Renal pelvis (tissue), 12 donors: ENCODE data around the gene GTF2H1. TPM values are rescaled to one million over a fixed set of nuclear protein-coding genes. Genes with fewer than 3 reads are reported as not detected.

Experiments
- DNase-seq: peaks from one replicate; pipeline ENCODE4 v3.0.0-alpha.2; 2013
- long read RNA-seq, 16 experiments: transcript quantifications; one replicate each; lab custom pipeline, GENCODE V29; 2026
- polyA plus RNA-seq, 3 donors: library from polyadenylated mRNA; unstranded; fragments of 120-200 nt; gene quantifications; one replicate each; pipeline ENCODE4 v1.2.1, GENCODE V29; 2013; ENCODE audit not compliant: insufficient read length in 3 of 3

GTF2H1 gene
- 10 to 100 TPM; 47.6 to 64.0 (median 58.7) TPM for polyA plus RNA-seq
- long read RNA-seq, donor 1, partial matches to known transcripts, result 0 of 4 reads
- long read RNA-seq, donor 1, other reads (novel, unspliced or antisense), result 0 of 4 reads
- long read RNA-seq, donor 2, transcript GTF2H1-201 (15 exons, 2,982 nt), result major isoform, 5 of 5 reads
- long read RNA-seq, donor 2, partial matches to known transcripts, result 0 of 5 reads
- long read RNA-seq, donor 2, other reads (novel, unspliced or antisense), result 0 of 5 reads
- long read RNA-seq, donor 3, transcript GTF2H1-201 (15 exons, 2,982 nt), result major isoform, 6 of 8 reads
- long read RNA-seq, donor 3, partial matches to known transcripts, result 0 of 8 reads
- long read RNA-seq, donor 3, other reads (novel, unspliced or antisense), result 0 of 8 reads
- long read RNA-seq, donor 4, partial matches to known transcripts, result 0 of 6 reads
- long read RNA-seq, donor 4, other reads (novel, unspliced or antisense), result 0 of 6 reads
- long read RNA-seq, donor 5, partial matches to known transcripts, result 0 of 3 reads
- long read RNA-seq, donor 5, other reads (novel, unspliced or antisense), result 0 of 3 reads
- long read RNA-seq, donor 6, partial matches to known transcripts, result 0 of 6 reads
- long read RNA-seq, donor 6, other reads (novel, unspliced or antisense), result 0 of 6 reads
- long read RNA-seq, donor 7, transcript GTF2H1-201 (15 exons, 2,982 nt), result major isoform, 7 of 8 reads
- long read RNA-seq, donor 7, partial matches to known transcripts, result 0 of 8 reads
- long read RNA-seq, donor 7, other reads (novel, unspliced or antisense), result 0 of 8 reads
- long read RNA-seq, donor 8, partial matches to known transcripts, result 0 of 2 reads
- long read RNA-seq, donor 8, other reads (novel, unspliced or antisense), result 0 of 2 reads
- long read RNA-seq, donor 9, transcript GTF2H1-201 (15 exons, 2,982 nt), result major isoform, 6 of 20 reads
- long read RNA-seq, donor 9, partial matches to known transcripts, result 13 of 20 reads
- long read RNA-seq, donor 9, other reads (novel, unspliced or antisense), result 0 of 20 reads
- long read RNA-seq, donor 10, partial matches to known transcripts, result 44 of 51 reads
- long read RNA-seq, donor 10, other reads (novel, unspliced or antisense), result 0 of 51 reads
- long read RNA-seq, donor 11, partial matches to known transcripts, result 0 of 3 reads
- long read RNA-seq, donor 11, other reads (novel, unspliced or antisense), result 0 of 3 reads
- long read RNA-seq, donor 12, transcript GTF2H1-201 (15 exons, 2,982 nt), result major isoform, 7 of 22 reads
- long read RNA-seq, donor 12, partial matches to known transcripts, result 5 of 22 reads
- long read RNA-seq, donor 12, other reads (novel, unspliced or antisense), result 0 of 22 reads
- long read RNA-seq, donor 13, partial matches to known transcripts, result 0 of 1 reads
- long read RNA-seq, donor 13, other reads (novel, unspliced or antisense), result 0 of 1 reads
- long read RNA-seq, donor 14, result 0 reads
- long read RNA-seq, donor 15, transcript GTF2H1-201 (15 exons, 2,982 nt), result major isoform, 8 of 9 reads
- long read RNA-seq, donor 15, partial matches to known transcripts, result 0 of 9 reads
- long read RNA-seq, donor 15, other reads (novel, unspliced or antisense), result 0 of 9 reads
- long read RNA-seq, donor 16, transcript GTF2H1-201 (15 exons, 2,982 nt), result major isoform, 7 of 12 reads
- long read RNA-seq, donor 16, partial matches to known transcripts, result 0 of 12 reads
- long read RNA-seq, donor 16, other reads (novel, unspliced or antisense), result 0 of 12 reads

- DNase-seq, result peak; percentile 98
Measured at GRCh38 chr11:18321969-18322711, at the start of gene GTF2H1, which contains the start of gene HPS5. GTF2H1 (plus strand) TSS chr11:18322567; CDS start chr11:18333075, 10,508 bp downstream. HPS5 (minus strand) TSS chr11:18322140; CDS start chr11:18317858, 4,282 bp downstream.

GRCh38 chr11:18277565-18278271 lies 44.6 kb upstream of the GTF2H1 start:
- DNase-seq, result no peak

- DNase-seq, result no peak
Measured at GRCh38 chr11:18280438-18281045, 41.8 kb upstream of the GTF2H1 start.

GRCh38 chr11:18282626-18283025 lies 39.7 kb upstream of the GTF2H1 start:
- DNase-seq, result no peak

GRCh38 chr11:18285841-18286240 lies 36.5 kb upstream of the GTF2H1 start:
- no peak for DNase-seq

GRCh38 chr11:18288911-18289310 lies 33.5 kb upstream of the GTF2H1 start:
- DNase-seq, result no peak

GRCh38 chr11:18294862-18295261 lies 27.5 kb upstream of the GTF2H1 start:
- no peak for DNase-seq

- no peak for DNase-seq
Measured at GRCh38 chr11:18295316-18295715, 27.1 kb upstream of the GTF2H1 start.

- no peak for DNase-seq
Measured at GRCh38 chr11:18299721-18300120, 22.6 kb upstream of the GTF2H1 start.

GRCh38 chr11:18304745-18305144 lies 17.6 kb upstream of the GTF2H1 start:
- no peak for DNase-seq

- no peak for DNase-seq
Measured at GRCh38 chr11:18307461-18308139, 14.8 kb upstream of the GTF2H1 start.

- no peak for DNase-seq
Measured at GRCh38 chr11:18308242-18308641, 14.1 kb upstream of the GTF2H1 start.

- DNase-seq, result no peak
Measured at GRCh38 chr11:18309691-18310090, 12.7 kb upstream of the GTF2H1 start.

- no peak for DNase-seq
Measured at GRCh38 chr11:18310800-18311340, 11.5 kb upstream of the GTF2H1 start.

GRCh38 chr11:18312012-18312411 lies 10.4 kb upstream of the GTF2H1 start:
- no peak for DNase-seq

GRCh38 chr11:18312663-18313420 lies 9.5 kb upstream of the GTF2H1 start:
- no peak for DNase-seq
